GM19328 (cell line): Measurements from ENCODE around the gene CCDC85A.

Experiments
- ATAC-seq: cut with Tn5 transposase; IDR thresholded peaks from one replicate; pipeline ENCODE4 v1.9.1; 2021; ENCODE audit warnings: mild to moderate bottlenecking, moderate library complexity; ENCODE audit not compliant: unreplicated experiment

Gene CCDC85A

GRCh38 chr2:56292951-56293350 lies 109.2 kb downstream of the CCDC85A start:
- ATAC-seq: no peak

- ATAC-seq: no peak
Observed at GRCh38 chr2:56295666-56296065, 111.9 kb downstream of the CCDC85A start.

GRCh38 chr2:56297671-56298070 lies 113.9 kb downstream of the CCDC85A start:
- no peak for ATAC-seq

- no peak for ATAC-seq
Observed at GRCh38 chr2:56299171-56299691, 115.4 kb downstream of the CCDC85A start.

GRCh38 chr2:56309626-56310170 lies 125.9 kb downstream of the CCDC85A start:
- no peak for ATAC-seq

GRCh38 chr2:56313500-56313921 lies 129.7 kb downstream of the CCDC85A start:
- ATAC-seq: no peak

GRCh38 chr2:56314371-56314770 lies 130.6 kb downstream of the CCDC85A start:
- ATAC-seq: no peak

- ATAC-seq: no peak
Observed at GRCh38 chr2:56314796-56315195, 131.0 kb downstream of the CCDC85A start.

- no peak for ATAC-seq
Observed at GRCh38 chr2:56315376-56315775, 131.6 kb downstream of the CCDC85A start.

- no peak for ATAC-seq
Observed at GRCh38 chr2:56316011-56316410, 132.2 kb downstream of the CCDC85A start.

GRCh38 chr2:56318147-56318546 lies 134.4 kb downstream of the CCDC85A start:
- no peak for ATAC-seq

- ATAC-seq: no peak
Observed at GRCh38 chr2:56325661-56326345, 142.0 kb downstream of the CCDC85A start.

- no peak for ATAC-seq
Observed at GRCh38 chr2:56326346-56326741, 142.6 kb downstream of the CCDC85A start.

GRCh38 chr2:56331810-56332209 lies 148.0 kb downstream of the CCDC85A start:
- no peak for ATAC-seq

- no peak for ATAC-seq
Observed at GRCh38 chr2:56333812-56334485, 150.2 kb downstream of the CCDC85A start.

GRCh38 chr2:56334622-56335021 lies 150.8 kb downstream of the CCDC85A start:
- no peak for ATAC-seq

GRCh38 chr2:56335101-56335500 lies 151.3 kb downstream of the CCDC85A start:
- no peak for ATAC-seq

- ATAC-seq: no peak
Observed at GRCh38 chr2:56337342-56337741, 153.6 kb downstream of the CCDC85A start.

GRCh38 chr2:56338232-56338631 lies 154.4 kb downstream of the CCDC85A start:
- ATAC-seq: no peak

GRCh38 chr2:56344771-56345170 lies 161.0 kb downstream of the CCDC85A start:
- ATAC-seq: no peak

GRCh38 chr2:56347881-56348280 lies 164.1 kb downstream of the CCDC85A start:
- no peak for ATAC-seq
